Activated CD4-positive, alpha-beta memory T cell treated with anti-CD3 and anti-CD28 coated beads, Interleukin-2, amount 10 ng/mL, durations not matched to agents 7 days and 5 days (primary cell): Measurements from ENCODE around the gene NKD1. TPM values are rescaled to one million over a fixed set of nuclear protein-coding genes. Genes with fewer than 3 reads are reported as not detected.
A peak's percentile ranks its signal among the peaks of the same experiment; 100 is the strongest.

Experiments
- CTCF ChIA-PET: fragments of 350-600 bp; sonication (Branson Sonifier 250); formaldehyde crosslinking; loops from one replicate; lab custom pipeline; 2021; ENCODE audit warnings: antibody characterized with exemption, inconsistent platforms; lab: Charles Lee
- POLR2A ChIA-PET: fragments of 350-600 bp; sonication (Branson Sonifier 250); formaldehyde crosslinking; loops from one replicate; lab custom pipeline; 2021; ENCODE audit warnings: antibody characterized with exemption; lab: Charles Lee
- DNase-seq: peaks from one replicate; pipeline ENCODE4 v3.0.0-alpha.2; 2020
- H3K27ac Mint-ChIP-seq: one replicate; pipeline ENCODE4 v1.8.0; 2021; ENCODE audit warnings: mild to moderate bottlenecking, mixed read lengths
- H3K27me3 Mint-ChIP-seq: one replicate; pipeline ENCODE4 v1.8.0; 2021; ENCODE audit warnings: mixed read lengths
- H3K36me3 Mint-ChIP-seq: one replicate; pipeline ENCODE4 v1.8.0; 2021; ENCODE audit warnings: low read depth, mixed read lengths
- H3K4me1 Mint-ChIP-seq: one replicate; pipeline ENCODE4 v1.8.0; 2021; ENCODE audit warnings: mixed read lengths
- H3K4me3 Mint-ChIP-seq: one replicate; pipeline ENCODE4 v1.8.0; 2021; ENCODE audit warnings: mild to moderate bottlenecking, mixed read lengths
- H3K9me3 Mint-ChIP-seq: one replicate; pipeline ENCODE4 v1.8.0; 2021; ENCODE audit warnings: mixed read lengths
- total RNA-seq, 2 experiments: library from RNA; stranded (reverse); gene quantifications; one replicate each; pipeline ENCODE4 v1.2.3, GENCODE V29; 2021

NKD1 gene
- total RNA-seq, 2 experiments from 2014 or later = 0.95 to 1.9 TPM

DNA sequence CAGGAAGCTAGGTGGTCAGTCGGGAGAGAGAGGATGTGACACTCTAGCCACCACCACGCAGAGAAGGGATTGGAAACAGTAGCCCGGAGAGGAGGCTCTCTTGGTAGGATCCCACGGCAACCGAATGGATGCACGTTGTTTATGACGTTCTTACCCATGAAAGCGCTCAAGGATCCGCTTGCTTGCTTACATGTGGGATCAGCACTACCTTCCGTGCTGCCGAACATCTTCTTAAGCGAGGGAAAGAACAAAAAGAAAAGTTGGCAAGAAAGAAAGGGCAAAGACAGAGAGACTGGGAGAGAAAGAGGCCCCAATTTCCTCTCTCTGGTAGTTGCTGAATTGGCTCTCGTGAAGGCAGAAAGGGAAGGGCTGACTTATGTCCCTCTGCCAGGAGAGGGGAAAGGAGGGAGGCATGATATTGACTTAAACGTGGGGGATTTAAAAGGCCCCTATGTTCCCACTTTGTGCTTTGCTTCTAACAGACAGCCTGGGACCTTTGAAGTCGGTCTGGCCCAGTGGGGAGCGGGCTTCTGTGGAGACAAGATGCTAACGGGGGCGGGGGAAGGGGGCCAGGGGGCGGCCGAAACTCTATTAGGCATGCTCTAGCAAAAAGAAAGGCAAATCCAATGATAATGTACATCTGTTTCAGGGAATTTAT is 97.5 kb downstream of the NKD1 start:
- ChIA-PET CTCF (interaction anchor here (0.7 to 1.4 kb wide), 6 partner anchors 20 to 435 kb away, joined by 3 to 4 read pairs (median 4); no protein-coding TSS in a partner anchor), POLR2A (no interaction called here)
- no peak for DNase-seq
- Mint-ChIP-seq H3K4me1 (no peaks in the 10 kb centered on the region), H3K36me3 (no peaks in the 10 kb centered on the region), H3K27me3 (no peaks in the 10 kb centered on the region), H3K9me3 (no peaks in the 10 kb centered on the region), H3K4me3 (no peak overlapping the region), H3K27ac (no peak overlapping the region)

DNA sequence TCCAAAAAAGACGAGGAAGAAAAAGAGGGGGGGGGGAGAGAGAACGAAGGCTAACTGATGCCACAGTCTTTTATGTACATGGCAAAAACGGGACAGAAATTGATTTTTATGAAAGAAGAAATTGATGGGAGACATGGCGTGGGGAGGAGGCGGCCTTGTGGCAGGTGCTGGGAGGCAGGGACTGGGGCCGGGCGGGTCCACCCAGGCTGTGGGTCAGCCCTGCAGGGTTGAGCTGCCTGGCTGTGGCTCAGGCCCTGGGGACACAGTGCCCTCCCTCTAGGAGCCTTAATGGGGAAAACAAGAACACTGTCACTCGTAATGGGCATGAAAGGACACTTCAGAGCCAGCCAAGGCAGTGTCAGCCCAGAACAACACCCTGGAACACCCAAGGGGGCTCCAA is 98.1 kb downstream of the NKD1 start:
- Mint-ChIP-seq H3K27ac (no peak overlapping the region), H3K9me3 (no peaks in the 10 kb centered on the region), H3K27me3 (no peaks in the 10 kb centered on the region), H3K4me3 (no peak overlapping the region), H3K4me1 (no peaks in the 10 kb centered on the region), H3K36me3 (no peaks in the 10 kb centered on the region)
- no peak for DNase-seq
- ChIA-PET CTCF (interaction anchor here (0.7 to 1.4 kb wide), 2 partner anchors 160 to 229 kb away, joined by 3 read pairs; no protein-coding TSS in a partner anchor), POLR2A (no interaction called here)

DNA sequence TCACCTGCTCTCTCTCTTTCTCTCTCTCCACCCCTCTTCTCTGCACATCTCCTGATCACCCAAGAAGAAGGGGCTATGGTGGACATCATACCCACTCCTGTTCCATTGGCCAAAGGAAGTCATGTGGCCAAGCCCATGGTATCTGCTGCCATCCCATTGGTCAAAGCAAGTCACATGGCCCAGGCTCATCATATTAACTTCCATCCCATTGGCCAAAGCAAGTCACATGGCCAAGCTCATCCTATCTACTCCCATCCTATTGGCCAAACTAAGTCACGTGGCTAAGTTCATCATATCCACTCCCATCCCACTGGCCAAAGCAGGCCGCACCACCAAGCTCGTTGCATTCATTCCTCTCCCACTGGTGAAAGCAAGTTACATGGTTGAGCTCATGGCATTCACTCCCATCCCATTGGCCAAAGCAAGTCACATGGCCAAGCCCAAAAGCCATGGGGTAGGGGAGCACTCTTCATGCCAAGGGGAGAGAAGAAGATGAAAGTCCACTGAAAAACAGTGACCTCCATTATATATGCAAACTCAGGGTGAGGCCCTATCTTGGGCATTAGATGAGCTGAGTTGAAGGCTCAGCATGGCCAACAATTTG is 103.7 kb downstream of the NKD1 start:
- H3K9me3 Mint-ChIP-seq = peaks cover 2% of the 10 kb centered on the region
- no peaks in the 10 kb centered on the region for H3K4me1 Mint-ChIP-seq
- no peak for DNase-seq
- H3K4me3 Mint-ChIP-seq = no peak overlapping the region
- no peaks in the 10 kb centered on the region for H3K27me3 Mint-ChIP-seq
- no peaks in the 10 kb centered on the region for H3K36me3 Mint-ChIP-seq
- H3K27ac Mint-ChIP-seq = no peak overlapping the region
- POLR2A ChIA-PET = no interaction called here
- CTCF ChIA-PET = interaction anchor here (1.0 to 2.6 kb wide), 2 partner anchors 13 to 154 kb away, joined by 7 to 9 read pairs; no protein-coding TSS in a partner anchor

DNA sequence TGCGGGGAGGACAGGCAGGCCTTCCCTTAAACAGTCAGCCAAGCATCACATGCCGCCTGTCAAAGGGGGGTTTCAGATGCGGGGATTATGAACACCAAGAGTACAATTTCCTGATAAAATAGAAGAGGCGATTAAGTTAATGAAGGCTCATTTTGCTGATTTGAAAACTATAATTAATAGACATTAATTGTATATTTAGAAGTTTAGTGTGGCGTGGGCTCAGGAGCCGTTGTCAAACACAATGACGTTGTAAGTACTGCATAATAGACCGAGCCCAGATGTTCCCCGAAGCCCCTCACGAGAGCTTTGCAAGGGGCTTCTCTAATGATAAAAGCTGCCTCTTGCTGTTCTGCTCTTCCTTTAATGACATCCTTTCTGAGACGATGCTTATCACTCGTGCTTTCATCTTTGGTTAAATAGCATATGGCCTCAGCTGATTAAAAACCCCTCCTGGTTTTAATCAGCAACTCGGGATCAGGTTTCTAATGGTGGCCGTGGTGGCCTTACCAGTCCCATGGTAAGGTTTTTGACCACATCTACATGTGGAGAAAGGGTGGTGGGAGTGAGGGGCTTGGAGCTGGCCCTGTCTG is 104.7 kb downstream of the NKD1 start:
- ChIA-PET CTCF (interaction anchor here (2.6 to 2.7 kb wide), 2 partner anchors 13 to 153 kb away, joined by 9 to 17 read pairs; no protein-coding TSS in a partner anchor), POLR2A (interaction anchor here (1.3 kb wide), 1 partner anchor 12 kb away, joined by 4 read pairs; no protein-coding TSS in a partner anchor)
- no peak for DNase-seq
- H3K27ac Mint-ChIP-seq = no peak overlapping the region
- H3K4me1 Mint-ChIP-seq = no peaks in the 10 kb centered on the region
- no peaks in the 10 kb centered on the region for H3K27me3 Mint-ChIP-seq
- no peaks in the 10 kb centered on the region for H3K36me3 Mint-ChIP-seq
- no peak overlapping the region for H3K4me3 Mint-ChIP-seq
- H3K9me3 Mint-ChIP-seq = peaks cover 2% of the 10 kb centered on the region

DNA sequence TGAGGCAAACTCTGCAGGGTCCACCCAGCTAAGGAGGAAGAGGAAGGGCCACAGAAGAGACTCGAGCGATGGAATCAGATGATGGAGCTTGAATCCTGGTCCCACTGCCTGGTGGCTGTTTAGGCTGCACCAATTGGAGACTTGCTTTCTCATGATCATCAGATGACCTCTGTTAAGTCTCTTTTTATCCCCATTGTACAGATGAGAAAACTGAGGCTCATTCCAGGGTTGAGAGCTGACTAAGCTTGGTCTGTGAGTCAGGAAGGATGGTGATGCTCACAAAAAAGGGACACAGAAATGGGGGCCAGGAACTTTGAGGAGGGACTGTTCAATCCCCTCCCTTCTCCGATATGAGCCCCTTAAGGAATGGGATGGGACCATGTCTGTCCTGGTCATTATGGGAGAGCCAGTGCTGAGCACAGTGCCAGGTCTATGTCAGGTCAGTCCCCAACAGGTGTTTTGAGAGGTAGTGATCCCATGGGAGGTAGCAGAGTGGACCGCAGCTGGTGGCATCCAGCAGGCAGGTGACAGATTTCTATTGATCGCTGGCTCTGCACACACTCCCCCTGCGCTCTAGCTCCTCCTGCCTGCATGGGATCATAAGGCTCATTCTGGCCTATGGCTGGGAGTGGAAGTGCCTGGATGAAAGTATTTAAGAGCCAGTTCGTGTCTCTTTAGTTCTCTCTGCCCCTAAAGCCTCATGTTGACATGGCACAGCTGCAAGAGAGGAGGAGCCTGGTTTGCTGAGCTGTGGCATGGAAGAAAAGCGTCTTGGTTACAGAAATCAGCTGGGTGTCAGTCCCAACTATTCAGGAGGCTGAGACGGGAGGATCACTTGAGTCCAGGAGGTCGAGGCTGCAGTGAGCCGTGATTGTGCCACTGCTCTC is 105.7 kb downstream of the NKD1 start:
- no peak overlapping the region for H3K4me3 Mint-ChIP-seq
- H3K27me3 Mint-ChIP-seq = no peaks in the 10 kb centered on the region
- H3K9me3 Mint-ChIP-seq = peaks cover 2% of the 10 kb centered on the region
- ChIA-PET CTCF (interaction anchor here (2.6 to 2.7 kb wide), 2 partner anchors 12 to 152 kb away, joined by 9 to 17 read pairs; no protein-coding TSS in a partner anchor), POLR2A (interaction anchor here (1.3 kb wide), 1 partner anchor 11 kb away, joined by 4 read pairs; no protein-coding TSS in a partner anchor)
- no peaks in the 10 kb centered on the region for H3K36me3 Mint-ChIP-seq
- H3K4me1 Mint-ChIP-seq = no peaks in the 10 kb centered on the region
- H3K27ac Mint-ChIP-seq = no peak overlapping the region
- DNase-seq = no peak

DNA sequence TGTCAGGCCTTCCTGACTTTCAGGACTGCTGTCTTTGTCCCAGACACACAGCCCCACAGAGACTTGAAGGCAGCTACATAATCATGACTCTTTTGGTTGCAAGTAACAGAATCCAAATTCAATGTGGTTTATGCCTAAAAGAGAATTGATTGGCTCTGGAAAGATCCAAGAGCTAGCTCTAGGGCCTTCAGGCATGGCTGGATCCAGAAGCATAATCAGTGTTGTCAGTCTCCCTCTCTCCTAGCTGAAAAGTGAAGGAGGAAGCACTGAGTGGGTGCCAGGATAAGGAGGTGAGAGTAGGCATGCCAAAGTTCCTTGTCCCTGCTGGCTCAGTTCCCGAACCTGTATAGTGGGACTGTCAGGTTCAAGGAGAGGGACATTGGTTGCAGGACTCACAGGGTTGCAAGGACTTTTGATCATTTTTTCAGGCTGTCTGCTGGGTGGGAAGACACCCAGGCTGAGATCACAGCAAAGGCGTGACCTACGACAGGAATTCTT is 107.4 kb downstream of the NKD1 start:
- H3K4me1 Mint-ChIP-seq = peaks cover 2% of the 10 kb centered on the region
- no peaks in the 10 kb centered on the region for H3K27me3 Mint-ChIP-seq
- no peak overlapping the region for H3K27ac Mint-ChIP-seq
- CTCF ChIA-PET = interaction anchor here (2.7 kb wide), 1 partner anchor 10 kb away, joined by 17 read pairs; no protein-coding TSS in a partner anchor
- no peaks in the 10 kb centered on the region for H3K36me3 Mint-ChIP-seq
- no peak for DNase-seq
- POLR2A ChIA-PET = interaction anchor here (1.2 kb wide), 1 partner anchor 10 kb away, joined by 5 read pairs; no protein-coding TSS in a partner anchor
- no peak overlapping the region for H3K4me3 Mint-ChIP-seq
- peaks cover 2% of the 10 kb centered on the region for H3K9me3 Mint-ChIP-seq

DNA sequence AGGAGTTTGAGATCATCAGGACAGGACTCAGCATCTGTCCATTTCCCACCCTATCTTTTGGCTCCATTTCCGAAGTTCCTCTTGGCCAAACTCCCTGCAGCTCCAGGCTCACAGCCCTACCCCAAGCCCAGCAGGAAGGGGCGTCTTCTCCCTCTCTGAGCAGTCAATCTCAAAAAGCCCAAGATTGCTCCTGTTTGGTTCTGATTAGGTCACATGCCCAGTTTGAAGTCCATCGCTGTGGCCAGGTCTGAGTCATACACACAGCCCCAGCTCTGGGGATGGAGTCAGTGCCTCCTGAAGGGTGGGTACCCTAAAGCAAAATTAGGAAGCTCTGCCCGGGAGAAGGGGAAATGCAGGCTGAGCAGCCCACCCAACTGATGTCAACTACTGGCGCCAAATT is 109.0 kb downstream of the NKD1 start:
- H3K27me3 Mint-ChIP-seq = no peaks in the 10 kb centered on the region
- no peak for DNase-seq
- CTCF ChIA-PET = no interaction called here
- POLR2A ChIA-PET = no interaction called here
- H3K4me3 Mint-ChIP-seq = no peak overlapping the region
- H3K9me3 Mint-ChIP-seq = peaks cover 2% of the 10 kb centered on the region
- peaks cover 2% of the 10 kb centered on the region for H3K4me1 Mint-ChIP-seq
- H3K36me3 Mint-ChIP-seq = no peaks in the 10 kb centered on the region
- H3K27ac Mint-ChIP-seq = no peak overlapping the region

DNA sequence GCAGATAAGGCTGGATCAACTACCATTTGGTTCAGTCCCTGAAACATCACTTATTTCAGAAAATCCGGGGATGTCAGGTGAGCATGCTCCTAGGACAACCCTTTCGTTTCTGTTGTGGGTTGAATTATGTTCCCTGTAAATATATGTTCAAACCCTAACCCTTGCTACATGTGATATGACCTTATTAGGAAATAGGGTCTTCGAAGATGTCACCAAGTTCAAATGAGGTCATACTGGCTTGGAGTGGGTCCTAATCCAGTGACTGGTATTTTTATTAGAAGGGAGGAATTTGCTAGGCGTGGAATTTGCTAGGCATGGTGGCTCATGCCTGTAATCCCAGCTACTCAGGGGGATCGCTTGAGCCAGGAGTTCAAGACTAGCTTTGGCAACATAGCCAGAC is 111.6 kb downstream of the NKD1 start:
- DNase-seq = no peak
- POLR2A ChIA-PET = interaction anchor here (1.2 to 1.6 kb wide), 2 partner anchors 12 to 594 kb away, joined by 3 read pairs; partner anchors contain the start of gene HEATR3
- Mint-ChIP-seq H3K36me3 (peaks cover 10% of the 10 kb centered on the region), H3K9me3 (peaks cover 5% of the 10 kb centered on the region), H3K4me3 (no peak overlapping the region), H3K27ac (no peak overlapping the region), H3K4me1 (peaks cover 8% of the 10 kb centered on the region), H3K27me3 (no peaks in the 10 kb centered on the region)
- CTCF ChIA-PET = interaction anchor here (1.0 to 17.4 kb wide), 3 partner anchors 12 to 304 kb away, joined by 3 to 288 read pairs (median 4); no protein-coding TSS in a partner anchor

DNA sequence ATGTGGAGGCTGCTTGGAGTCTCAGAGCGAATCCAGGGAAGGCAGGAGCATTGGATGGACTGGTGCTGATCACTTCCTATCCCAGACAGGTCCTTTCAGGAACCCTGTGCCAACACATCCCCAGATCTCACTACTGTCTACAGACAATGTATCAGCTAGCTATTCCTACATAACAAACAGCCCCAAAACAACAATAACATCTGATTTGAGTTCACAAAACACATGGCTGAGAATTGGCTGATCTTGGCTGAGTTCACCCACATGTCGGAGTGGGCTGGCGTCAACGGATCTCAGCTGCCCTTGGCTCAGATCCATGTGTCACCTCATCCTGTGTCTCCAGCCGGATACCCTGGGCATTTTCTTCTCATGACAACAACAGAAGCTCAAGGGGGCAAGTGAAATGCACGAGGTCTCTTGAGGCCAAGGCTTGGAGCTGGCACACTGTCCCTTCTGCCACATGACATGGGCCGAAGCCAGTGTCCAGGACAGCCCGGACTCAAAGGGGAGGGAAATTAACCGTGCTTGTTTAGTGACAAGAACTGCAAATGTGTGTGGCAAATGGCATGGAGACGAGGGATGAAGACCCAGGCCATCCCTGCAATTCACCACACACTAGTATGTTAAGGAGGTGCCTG is 114.2 kb downstream of the NKD1 start:
- POLR2A ChIA-PET = interaction anchor here (0.8 to 1.3 kb wide), 2 partner anchors 23 to 637 kb away, joined by 3 to 5 read pairs; partner anchors contain the start of gene CNEP1R1
- CTCF ChIA-PET = interaction anchor here (1.1 to 17.4 kb wide), 6 partner anchors 9 to 637 kb away, joined by 3 to 288 read pairs (median 4); partner anchors contain the start of genes CNEP1R1 and SNX20
- DNase-seq = no peak
- H3K4me3 Mint-ChIP-seq = no peak overlapping the region
- H3K4me1 Mint-ChIP-seq = peaks cover 33% of the 10 kb centered on the region
- H3K36me3 Mint-ChIP-seq = peaks cover 13% of the 10 kb centered on the region
- H3K9me3 Mint-ChIP-seq = peaks cover 5% of the 10 kb centered on the region
- H3K27me3 Mint-ChIP-seq = no peaks in the 10 kb centered on the region
- no peak overlapping the region for H3K27ac Mint-ChIP-seq

DNA sequence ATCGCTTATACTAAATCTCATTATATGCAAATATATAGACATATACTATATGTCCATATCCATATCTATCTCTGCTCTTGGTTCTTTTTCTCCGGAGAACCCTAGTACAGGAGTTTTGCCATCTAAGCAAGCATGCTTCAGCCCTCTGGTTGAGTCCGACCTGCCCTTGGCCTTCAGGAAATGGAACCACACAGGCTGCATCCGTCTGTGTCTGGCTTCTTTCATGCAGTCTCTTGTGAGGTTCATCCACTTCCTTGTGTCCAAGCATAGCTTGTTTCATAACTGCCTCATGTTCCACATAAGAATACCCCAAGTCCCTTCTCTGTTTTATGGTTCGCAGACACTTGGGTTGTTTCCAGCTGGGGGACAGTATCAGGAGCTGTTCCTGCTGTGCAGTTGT is 116.1 kb downstream of the NKD1 start:
- ChIA-PET POLR2A (interaction anchor here (1.3 to 12.4 kb wide), 5 partner anchors 9 to 639 kb away, joined by 3 to 180 read pairs (median 5); partner anchors contain the start of genes CNEP1R1, CYLD and SNX20), CTCF (interaction anchor here (0.6 to 17.4 kb wide), 12 partner anchors 16 to 810 kb away, joined by 3 to 288 read pairs (median 8); partner anchors contain the start of genes CNEP1R1 and SNX20)
- Mint-ChIP-seq H3K4me1 (peaks cover 47% of the 10 kb centered on the region), H3K27me3 (no peaks in the 10 kb centered on the region), H3K4me3 (no peak overlapping the region), H3K9me3 (peaks cover 5% of the 10 kb centered on the region), H3K36me3 (peaks cover 29% of the 10 kb centered on the region), H3K27ac (peak overlapping the region; percentile 94)
- no peak for DNase-seq

DNA sequence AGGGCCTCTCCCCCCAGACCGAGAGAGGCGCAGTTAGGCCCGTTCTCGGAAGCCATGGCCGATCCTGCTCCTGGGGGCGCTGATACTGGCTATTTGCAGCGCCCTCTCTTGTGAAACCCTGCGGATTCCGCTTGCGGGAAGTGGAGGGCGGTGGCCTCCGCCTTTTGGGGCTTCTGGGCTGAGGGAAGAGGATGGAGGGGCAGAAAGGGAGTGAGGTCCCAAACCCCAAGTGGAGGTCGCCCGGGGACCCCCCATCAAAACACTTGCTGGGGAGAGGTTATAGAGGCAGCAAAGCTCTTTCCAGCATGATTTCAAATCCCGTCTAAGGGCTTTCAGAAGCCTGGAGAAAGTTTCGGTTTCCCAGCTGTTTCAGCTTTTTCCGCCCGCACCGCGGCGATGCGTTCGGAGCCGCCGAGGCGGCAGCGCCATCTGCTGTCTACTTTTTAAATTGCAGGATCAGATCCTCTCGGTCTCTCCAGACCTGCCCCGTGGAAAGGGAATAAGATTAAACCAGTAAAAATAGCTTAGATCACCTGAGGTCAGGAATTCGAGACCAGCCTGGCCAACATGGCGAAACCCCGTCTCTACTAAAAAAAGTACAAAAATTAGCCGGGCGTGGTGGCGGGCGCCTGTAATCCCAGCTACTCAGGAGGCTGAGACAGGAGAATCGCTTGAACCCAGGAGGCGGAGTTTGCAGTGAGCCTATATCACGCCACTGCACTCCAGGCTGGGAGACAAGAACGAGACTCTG is 117.1 kb downstream of the NKD1 start:
- Mint-ChIP-seq H3K4me1 (peaks cover 47% of the 10 kb centered on the region), H3K27me3 (no peaks in the 10 kb centered on the region), H3K27ac (peak overlapping the region; percentile 94), H3K9me3 (peaks cover 5% of the 10 kb centered on the region), H3K36me3 (peaks cover 37% of the 10 kb centered on the region), H3K4me3 (peak overlapping the region; percentile 57)
- ChIA-PET POLR2A (interaction anchor here (1.2 to 12.4 kb wide), 12 partner anchors 8 to 640 kb away, joined by 3 to 180 read pairs (median 6); partner anchors contain the start of genes CNEP1R1, CYLD and SNX20), CTCF (interaction anchor here (0.6 to 17.4 kb wide), 68 partner anchors 11 to 645 kb away, joined by 3 to 288 read pairs (median 5); partner anchors contain the start of genes BRD7, CNEP1R1, CYLD and HEATR3)
- peak; percentile 88 for DNase-seq
